ENCODE data around the gene TFDP1.
"Not testable (repeated sequence)": the region's sequence is repeated elsewhere in the genome, so short reads cannot be mapped to it uniquely, and the experiment has no call there.

TFDP1 gene

DNA sequence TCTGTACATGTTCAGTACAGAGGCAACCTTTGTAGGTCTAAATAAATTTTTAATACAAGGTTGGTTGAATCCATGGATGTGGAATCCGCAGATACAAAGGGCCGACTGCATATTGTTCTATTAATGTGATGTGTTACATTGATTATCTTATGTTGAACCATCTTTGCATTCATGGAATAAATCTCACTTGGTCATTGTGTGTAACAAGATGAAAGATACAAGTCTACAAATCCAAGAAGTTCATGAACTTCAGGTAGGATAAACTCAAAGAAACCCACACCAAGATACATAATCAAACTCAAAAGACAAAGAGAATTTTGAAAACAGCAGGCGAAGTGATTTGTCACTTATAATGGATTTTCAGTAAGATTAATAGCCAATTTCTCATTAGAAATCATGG lies 8.0 kb upstream of the TFDP1 start:
- no peak for DNase-seq

DNA sequence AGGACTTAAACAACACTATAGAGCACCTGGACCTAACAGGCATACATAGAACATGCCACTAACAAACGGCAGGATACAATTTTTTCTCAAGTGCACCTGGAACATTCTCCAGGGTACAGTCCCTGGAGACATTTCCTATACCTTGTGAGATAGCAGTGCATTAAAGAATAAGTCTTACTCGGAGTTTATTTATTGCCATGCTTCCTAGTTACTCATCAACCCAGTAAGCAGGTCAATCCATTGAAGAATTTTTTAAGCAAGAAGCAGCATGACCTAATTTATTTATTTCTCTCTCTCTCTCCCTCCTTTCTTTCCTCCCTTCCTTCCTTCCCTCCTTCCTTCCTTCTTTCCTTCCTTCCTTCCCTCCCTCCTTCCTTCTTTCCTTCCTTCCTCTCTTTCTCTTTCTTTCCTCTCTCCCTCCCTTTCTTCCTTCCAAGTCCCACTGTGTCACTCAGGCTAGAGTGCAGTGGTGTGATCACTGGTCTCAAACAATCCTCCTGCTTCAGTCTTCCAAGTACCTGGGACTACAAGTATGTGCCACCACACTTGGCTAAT lies 6.6 kb upstream of the TFDP1 start:
- DNase-seq = no peak

DNA sequence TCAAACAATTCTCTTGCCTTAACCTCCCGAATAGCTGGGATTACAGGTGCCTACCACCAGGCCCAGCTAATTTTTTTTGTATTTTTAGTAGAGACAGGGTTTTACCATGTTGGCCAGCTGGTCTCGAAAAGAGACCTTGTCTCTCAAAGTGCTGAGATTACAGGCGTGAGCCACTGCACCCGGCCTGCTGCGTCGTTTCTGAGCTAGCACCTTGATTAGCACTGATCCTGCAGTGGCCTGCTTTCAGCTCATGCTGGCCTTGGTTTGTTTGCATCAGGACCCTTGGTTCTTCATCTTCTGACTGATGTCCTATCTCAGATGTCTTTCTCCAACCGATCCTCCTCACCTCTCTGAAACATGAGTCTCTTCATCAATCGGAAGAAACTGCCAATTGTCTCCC lies 4.9 kb upstream of the TFDP1 start:
- DNase-seq = no peak

DNA sequence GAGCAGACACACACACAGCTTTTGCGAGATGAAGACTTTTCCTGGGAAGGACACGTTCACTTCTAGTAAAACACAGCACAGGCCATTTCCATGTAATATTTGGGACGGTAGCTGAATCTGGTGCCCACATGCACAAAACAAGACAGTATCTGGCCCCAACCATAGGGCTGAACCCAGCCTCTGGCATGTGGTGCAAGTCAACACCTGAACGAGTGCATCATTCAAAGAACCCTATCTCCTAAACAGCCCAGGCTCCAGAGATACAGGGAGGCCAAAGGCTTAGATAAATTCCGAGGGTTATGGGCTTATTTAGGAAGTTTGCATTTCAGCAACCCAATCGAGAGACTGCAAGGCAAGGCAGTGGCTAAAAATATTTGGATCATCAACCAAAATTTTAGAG lies 2.7 kb upstream of the TFDP1 start:
- DNase-seq = no peak

DNA sequence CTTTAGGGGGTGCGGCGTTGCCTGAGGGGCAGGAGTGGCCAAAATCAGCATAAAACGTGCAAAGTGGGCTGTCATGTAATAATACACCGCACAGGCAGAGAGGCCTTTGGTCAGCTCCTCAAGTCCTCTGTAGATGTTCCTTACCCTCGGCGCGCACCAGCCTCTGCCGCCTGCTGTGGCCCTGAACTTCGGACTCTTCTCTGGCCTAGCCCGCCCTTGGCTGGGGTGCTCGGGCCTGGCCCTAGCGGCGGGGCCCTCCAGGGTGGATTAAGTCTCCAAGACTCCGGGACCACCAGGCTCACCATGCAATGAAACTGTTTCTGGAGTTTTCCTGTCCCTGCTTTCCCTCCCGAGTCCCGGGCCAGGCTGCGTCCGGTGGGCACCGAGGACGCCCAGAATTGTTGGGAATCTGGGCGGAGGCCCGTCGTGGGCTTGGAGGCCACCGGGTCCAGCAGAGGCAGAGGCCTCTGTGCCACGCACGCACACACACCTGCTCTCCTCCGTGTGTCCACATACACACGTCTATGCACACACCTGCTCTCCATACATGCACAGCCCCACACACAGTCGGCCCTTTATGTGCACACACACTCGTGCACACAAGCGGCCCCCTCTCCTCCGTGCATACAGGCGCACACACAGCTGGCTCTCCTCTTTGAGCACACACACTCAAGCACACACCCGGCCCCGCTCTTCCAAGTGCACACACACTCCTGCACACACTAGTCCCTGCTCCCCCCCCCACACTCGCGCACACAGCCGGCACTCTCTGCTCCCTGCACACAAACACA lies 1.5 kb upstream of the TFDP1 start:
- no peak for DNase-seq

DNA sequence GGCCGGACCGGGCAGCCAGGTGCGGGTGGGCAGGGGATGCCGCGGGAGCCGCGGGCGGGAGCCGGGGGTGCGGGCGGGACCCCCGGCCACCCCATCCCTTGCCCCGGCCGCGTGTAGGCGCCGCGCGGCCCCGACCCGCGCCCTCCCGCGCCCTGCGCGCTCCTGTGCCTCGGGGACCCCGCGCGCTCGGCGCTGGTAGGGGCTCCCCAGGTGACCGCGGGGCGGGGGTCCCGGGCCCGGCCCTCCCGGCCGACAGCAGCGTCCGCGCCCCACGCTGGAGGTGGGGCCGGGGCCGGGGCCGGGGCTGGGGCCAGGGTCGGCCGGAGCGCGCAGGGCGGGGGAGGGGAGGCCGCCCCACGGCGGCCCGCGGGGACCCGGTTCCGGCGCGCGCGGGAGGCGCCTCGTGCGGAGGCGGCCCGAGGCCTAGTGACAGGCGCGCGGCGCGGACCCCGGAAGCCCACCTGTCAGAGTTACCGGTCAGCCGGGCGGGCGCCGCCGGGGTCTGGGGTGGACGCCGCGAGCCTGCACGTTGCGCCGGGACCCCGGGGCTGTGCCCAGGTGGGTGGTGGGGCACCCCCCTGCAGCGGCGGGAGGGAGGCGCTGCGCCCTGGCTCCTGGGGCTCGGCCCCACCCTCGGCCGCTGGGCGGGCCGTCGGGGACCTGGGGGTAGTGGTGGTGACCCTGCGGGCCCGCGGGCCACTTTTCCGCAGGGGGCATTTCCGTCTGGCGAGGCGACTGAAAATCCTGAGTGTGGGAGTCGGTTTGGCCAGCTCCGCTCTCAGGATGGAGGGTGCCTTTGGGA lies 518 bp downstream of the TFDP1 start:
- no peak for DNase-seq

DNA sequence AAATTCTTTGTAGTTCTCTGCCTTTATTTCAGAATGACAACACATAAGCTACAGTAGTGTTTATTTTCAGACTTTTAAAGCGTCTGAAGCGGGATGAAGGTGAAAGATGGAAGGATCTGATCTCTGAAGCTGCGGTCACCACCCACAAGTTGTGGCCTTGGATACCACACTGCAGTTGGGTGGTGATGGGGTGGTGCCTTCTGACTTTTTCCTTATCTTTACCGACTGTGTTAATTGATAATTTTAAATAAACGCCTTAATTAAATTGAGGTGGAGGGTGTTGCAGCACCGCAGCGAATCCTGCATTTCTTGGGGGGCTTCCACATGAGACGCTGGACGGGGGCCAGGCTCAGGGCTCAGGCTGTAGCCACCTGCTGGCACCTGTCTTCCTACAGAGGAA lies 1.3 kb downstream of the TFDP1 start:
- no peak for DNase-seq

DNA sequence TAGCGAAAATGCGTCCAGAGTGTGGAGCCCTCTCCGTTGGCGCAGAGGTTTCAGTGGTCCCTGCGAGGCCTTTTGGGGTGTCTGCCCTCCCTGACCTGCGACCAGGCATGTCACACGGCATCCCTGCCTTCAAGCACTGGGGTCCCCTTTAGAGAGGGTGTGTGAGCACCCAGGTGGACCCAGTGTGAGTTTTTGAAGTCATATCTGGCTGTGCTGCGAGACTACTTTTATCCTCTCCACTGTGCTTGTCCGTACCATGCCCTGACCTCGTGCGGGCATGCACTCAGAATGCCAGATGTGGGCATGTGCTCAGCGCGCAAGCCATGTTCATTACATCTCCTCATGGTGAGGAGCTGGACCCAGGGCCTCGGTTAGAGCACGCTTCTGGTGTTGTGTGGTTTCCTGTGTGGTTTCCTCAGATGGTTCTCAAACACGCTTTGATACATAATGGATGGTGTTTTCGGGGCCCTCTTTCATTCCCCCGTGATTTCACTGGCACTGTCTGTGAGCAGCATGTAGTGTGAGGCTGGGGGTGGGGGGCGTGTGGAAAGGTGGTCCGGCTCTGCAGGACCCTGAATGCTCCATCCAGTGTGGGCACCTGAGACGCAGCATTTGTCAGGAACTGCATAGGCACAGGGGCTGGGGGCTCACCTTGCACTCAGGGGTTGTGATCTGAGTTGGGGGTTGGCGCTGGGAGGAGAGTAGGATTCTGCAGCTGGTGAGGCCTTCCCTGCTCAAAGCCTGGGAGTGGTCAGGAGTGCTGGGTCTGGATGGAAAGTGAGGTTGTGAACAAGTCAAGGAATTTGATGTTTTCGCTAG lies 2.3 kb downstream of the TFDP1 start:
- no peak for DNase-seq

DNA sequence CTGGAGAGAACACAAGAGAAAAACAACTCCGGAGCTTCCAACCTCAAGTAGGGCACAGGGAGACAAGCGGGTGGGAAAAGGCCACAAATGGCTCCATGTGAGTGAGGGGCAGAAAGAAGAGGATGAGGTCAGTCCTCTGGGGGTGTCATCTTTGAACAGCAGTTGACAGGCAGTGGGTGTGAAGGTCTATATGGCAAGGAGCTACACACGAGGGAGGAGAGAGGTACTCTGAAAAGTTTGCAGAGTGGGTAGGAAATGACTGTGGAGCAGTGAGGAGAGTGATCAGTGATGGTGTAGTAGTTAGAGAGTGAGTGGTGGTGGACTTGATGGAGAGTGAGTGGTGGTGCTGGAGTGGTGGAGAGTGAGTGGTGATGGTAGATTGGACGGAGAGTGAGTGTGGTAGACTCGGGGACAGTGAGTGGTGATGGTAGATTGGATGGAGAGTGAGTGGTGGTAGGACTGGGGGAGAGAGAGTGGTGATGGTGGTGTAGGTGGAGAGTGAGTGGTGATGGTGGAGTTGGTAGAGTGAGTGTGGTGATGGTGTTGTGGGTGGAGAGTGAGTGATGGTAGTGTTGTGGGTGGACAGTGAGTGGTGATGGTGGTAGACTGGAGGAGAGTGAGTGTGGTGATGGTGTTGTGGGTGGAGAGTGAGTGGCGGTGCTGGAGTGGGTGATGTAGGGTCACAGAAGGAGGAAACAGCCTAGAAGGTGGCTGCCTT lies 4.0 kb downstream of the TFDP1 start:
- DNase-seq = no peak

DNA sequence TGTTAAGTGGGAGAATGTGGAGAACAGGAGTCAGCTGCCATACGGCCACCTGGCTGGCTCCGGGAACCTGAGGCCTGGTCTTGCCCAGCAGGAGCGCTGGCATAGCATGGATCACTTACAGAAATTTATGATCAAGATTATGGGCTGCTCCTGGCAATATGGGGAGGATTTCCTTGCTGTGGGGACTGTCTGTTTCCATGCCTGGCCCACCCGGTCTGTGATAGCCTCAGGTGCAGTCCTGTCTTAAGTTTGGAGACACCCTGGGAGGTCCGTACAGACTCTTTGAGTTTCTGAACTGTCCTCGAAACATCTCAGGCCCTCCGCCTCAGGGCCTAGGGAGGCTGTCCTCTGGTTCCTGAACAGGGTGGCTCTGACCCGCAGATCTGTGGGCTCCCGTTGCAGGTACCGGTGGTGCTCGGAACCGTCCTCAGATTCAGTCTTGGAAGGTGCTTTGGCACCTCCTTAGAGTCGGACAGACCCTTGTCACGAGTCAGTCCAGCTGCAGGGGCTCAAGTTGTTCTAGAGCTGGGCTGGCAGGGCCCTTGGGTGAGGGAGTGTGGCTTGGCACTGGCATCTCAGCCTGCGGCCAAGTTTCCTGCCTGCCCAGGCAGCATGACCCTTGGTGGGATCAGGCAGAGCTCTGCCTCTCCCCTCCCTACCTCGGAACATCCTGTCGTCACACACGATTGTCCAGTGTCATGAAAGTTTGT lies 4.9 kb downstream of the TFDP1 start:
- DNase-seq = no peak

DNA sequence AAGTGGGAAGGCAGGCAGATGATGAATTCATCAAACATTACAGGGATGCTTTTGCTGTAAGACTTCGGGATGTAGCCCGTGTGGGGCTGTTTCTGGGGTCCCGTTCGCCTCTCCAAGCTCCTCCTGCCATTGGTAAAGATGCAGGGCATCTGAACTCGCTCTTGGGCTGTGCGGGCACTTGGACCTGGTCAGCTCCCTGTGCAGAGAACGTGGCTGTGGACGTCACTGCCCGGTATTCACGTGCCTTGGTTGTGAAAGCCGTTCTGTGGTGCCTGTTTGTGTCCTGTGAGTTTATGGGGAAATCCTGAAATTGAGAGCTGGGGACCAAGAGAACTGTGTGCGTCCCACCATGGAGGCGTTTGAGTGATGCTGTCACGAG lies 5.4 kb downstream of the TFDP1 start:
- no peak for DNase-seq

DNA sequence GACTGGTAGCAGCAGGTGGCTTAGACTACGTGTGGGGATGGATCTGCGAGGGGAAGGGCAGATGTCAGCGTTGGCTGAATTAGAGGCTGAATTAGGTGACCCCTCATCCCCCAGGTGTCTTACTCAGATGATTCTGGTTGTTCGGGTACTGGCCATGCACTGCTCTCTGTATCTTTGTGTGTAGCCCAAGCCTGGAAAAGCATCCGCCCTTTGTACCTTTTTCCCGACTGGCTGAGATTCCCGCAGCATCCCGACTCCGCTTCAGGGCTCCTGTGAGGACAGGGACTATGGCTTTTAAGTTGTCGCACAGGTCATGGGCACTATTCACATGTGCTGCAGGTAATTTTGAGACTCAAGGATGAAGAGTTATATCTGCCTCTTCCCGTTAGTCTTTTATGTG lies 7.2 kb downstream of the TFDP1 start:
- no peak for DNase-seq

DNA sequence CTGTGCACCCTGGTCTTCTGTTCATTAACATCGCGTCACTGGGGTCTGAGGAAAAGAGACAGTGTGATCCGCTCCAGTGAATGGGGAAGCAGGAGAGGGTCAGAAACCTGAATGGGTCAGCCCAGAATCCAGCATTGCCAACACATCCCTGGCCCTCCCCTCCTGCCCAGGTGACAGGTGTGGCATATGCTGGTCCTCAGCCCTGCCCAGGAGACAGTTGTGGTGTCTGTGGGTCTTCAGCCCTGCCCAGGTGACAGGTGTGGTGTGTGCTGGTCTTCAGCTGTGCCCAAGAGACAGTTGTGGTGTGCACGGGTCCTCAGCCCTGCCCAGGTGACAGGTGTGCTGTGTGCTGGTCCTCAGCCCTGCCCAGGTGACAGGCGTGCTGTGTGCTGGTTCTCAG lies 8.0 kb downstream of the TFDP1 start:
- no peak for DNase-seq

DNA sequence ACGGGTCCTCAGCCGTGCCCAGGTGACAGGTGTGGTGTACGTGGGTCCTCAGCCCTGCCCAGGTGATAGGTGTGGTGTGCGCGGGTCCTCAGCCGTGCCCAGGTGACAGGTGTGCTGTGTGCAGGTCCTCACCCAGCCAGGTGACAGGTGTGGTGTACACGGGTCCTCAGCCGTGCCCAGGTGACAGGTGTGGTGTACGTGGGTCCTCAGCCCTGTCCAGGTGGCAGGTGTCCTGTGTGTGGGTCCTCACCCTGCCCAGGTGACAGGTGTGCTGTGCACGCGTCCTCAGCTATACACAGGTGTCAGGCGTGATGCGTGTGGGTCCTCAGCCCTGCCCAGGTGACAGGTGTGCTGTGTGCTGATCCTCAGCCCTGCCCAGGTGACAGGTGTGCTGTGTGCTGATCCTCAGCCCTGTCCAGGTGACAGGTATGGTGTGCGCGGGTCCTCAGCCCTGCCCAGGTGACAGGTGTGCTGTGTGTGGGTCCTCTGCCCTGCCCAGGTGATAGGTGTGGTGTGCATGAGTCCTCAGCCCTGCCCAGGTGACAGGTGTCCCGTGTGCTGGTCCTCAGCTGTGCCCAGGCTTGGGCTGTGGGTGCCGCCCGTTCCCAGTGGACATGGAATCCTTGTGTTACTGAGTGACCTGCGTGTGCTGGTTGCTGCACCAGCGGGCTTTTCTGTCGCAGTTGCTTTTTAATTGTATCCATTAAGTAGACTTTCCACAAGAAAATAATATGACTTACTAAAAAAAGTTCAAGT lies 9.7 kb downstream of the TFDP1 start:
- not testable (repeated sequence) for DNase-seq

DNA sequence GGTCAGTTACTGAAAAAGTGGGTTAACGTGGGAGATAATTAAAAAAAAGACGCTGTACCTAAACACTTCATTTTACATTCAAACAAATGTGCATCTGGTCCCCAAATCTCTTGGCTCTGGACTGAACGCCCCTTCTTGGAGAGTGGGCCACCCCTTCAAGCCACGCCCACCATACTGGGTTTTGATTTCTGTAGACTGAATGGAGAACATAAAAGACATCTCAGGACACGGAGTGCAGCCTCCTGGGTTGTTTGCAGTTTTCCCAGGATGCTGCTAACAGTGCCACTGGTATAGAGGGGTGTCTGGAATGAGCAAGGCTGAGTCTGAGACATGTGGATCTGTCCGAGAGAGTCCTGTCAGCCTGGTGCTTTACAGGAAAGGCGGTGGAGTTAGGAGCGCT lies 10.6 kb downstream of the TFDP1 start:
- no peak for DNase-seq

DNA sequence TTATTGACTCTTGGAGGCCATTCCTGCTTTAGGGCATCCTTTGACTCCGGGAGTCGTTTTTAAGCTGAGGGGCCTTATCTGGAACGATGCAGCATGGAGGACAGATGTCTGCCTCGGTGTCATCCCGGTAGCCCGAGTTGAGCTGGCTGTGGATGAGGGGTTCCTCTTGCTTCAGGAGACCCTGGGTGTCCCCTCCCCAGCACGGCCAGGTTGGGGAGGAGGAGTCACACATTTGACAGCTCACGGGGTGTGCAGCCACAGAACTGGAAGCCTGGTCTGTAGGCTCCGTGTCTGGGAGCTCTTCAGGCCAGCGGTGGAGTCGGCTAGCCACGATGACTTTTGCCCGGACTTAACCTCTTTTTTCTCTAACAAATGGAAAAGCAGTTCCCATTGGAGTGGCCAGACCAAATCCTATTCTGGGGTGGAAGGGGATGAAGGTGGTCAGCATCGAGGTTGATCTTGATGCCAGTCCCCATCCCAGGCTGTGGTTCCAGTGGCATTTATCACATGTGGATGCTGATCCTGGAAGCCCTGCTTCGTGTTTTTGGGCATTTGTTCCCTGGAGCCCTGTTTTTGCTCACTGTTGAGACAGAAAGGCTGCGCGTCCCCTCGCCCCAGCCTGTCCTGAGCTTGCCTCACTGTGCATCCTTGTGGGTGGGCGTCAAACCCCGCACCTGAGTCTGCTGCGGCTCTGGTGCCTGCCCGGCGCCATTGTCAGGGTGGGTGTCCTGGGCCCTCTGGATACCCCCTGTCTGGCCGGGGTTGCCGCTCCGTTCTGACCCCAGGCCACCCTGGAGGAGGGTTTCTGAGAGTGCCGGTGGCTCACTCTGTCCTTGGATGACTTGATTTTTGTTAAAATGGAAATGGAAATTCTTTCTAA lies 12.0 kb downstream of the TFDP1 start:
- DNase-seq = no peak

DNA sequence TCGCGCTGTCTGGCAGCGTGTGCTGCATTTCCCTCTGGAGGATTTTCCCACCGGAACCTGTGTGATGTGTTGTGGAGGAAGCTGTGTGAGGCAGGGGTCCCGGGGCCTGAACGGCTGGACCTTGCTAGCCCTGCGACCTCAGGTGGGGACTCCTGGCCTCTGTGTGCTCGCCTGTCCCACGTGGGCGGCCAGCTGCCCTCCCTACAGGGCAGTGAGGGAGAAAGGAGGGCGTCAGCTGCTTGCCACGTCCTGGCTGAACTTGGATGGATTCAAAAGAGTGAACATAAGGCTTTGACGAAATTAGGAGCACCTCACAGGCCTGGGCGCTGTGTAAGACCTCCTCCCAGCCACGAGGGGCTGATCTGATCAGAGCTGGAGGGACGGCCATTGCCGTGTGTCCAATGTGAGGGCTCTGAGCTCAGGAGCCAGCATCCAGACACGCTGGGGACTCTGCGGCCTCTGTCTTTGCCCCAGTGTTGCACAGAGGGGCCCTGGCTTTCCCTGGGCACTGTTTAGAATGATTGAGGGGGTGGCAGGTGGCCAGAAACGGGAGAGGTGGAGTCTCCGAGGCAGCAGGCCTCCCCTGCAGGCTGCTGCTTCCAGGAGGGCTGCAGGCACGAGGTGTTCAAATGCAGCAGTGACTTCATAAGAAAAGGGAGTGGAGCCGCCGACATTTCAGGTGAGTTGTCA lies 13.0 kb downstream of the TFDP1 start:
- no peak for DNase-seq

DNA sequence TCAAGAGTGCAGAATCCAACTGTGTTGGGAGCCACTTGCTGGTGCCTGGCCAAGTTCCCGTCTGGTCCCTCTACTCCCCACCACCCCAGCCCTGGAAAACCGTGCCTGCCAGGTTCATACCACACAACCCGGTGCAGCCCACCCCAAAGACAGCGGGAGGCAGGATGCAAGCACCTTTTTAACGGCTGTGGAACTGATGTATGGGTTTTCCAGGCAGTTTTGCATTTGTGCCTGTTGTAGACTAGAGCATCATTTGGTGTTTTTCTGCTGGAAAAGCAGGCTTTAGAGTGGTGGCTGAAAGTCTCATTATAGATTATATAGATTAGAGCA lies 13.5 kb downstream of the TFDP1 start:
- no peak for DNase-seq

DNA sequence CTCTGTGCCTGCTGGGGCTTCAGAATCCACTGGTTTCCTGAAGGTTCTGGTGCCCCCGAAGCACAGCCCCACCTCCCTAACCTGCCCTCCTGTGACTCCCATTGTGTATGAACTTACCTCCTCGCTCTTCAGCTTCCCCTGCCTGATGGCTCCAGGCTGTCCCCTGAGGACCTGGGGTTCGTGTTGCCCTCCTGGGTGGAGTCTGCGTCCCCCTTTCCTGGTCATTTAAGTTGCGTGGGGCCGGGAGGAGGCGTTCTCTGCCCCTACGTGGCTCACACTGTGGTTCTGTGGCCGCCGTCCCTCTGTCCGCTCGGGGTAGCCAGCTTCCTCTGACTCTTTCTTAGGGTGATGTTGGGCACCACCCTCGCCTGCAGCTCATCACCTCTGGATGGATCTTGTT lies 13.9 kb downstream of the TFDP1 start:
- DNase-seq = no peak

DNA sequence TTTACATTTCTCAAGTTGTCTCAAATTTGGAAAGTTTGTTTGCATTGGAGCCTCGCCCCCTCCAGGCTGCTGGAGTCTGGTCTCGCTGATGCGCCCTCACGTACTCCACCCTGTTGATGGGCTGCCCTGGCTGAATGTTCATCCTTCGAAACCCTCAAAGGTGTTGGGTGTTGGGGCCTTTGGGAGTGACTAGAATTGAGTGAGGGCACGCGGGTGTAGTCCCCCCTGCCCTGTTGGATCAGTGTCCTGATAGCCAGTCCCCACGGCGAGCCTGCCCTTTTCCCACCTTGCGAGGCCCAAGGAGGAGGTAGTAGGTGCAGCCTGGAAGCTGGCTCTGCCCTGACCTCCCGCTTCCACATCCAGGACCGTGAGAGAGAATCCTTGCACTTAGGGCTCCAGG lies 14.8 kb downstream of the TFDP1 start:
- DNase-seq = no peak
